DND-41 (cell line): ENCODE data around the gene TOMM22.

ENCODE experiments used
- CTCF ChIP-seq: IDR thresholded peaks from 2 replicates; pipeline ENCODE4 v1.5.1; 2012; ENCODE audit warnings: borderline replicate concordance, low read length, moderate library complexity, mild to moderate bottlenecking; ENCODE audit not compliant: poor library complexity, severe bottlenecking; ENCODE audit errors: extremely low read depth
- EZH2 ChIP-seq: IDR thresholded peaks from 3 replicates; pipeline ENCODE4 v1.6.1; 2012; ENCODE audit warnings: borderline replicate concordance, low read depth, mild to moderate bottlenecking, moderate library complexity, low read length, inconsistent platforms; ENCODE audit not compliant: severe bottlenecking

DNA sequence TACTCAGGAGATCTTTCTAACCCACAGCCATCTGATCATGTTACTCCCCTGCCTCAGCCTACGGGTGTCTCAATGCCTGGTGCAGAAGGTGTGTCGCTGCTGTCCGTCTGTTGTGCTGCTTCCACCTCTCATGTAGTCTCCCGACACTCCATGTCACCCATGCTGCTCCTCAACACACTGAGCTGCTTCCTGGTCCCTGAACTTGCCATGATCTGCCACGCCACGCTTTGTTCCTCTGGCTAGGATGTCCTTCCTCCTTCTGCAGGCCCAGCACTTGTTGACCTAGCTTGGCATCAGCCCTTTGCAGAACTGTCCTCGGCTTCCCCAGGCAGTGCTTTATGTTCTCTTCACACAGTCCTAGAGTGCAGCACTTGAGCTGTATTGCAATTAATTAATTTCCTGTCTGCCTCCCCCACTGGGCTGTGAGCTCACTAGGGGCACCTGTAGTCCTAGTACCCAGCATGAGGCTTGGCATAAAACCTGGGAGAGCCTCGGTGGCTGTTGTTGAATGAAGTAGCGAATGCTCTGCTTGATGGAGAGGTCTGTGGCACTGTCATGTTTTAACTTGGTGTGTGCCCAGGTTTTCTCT lies 33.5 kb downstream of the TOMM22 start:
- TF ChIP-seq CTCF (no peak), EZH2 (no peak)
